Left renal pelvis (tissue), 4 donors: Measurements from ENCODE around the gene CDC27. TPM values are rescaled to one million over a fixed set of nuclear protein-coding genes. Genes with fewer than 3 reads are reported as not detected.
"Not testable (repeated sequence)": the region's sequence is repeated elsewhere in the genome, so short reads cannot be mapped to it uniquely, and the experiment has no call there.

Experiments
- DNase-seq, 4 donors: peaks; one replicate each; pipeline ENCODE4 v3.0.0-alpha.2; 2013; ENCODE audit warnings: low read depth in 4 of 4, low spot score in 3 of 4
- polyA plus RNA-seq, 4 donors: library from polyadenylated mRNA; unstranded; fragments of 120-200 nt; gene quantifications; one replicate each; pipeline ENCODE4 v1.2.1, GENCODE V29; 2013; ENCODE audit not compliant: insufficient read length in 4 of 4

CDC27 gene
- polyA plus RNA-seq, 4 donors, result 48.3 to 68.1 (median 59.7) TPM

DNA sequence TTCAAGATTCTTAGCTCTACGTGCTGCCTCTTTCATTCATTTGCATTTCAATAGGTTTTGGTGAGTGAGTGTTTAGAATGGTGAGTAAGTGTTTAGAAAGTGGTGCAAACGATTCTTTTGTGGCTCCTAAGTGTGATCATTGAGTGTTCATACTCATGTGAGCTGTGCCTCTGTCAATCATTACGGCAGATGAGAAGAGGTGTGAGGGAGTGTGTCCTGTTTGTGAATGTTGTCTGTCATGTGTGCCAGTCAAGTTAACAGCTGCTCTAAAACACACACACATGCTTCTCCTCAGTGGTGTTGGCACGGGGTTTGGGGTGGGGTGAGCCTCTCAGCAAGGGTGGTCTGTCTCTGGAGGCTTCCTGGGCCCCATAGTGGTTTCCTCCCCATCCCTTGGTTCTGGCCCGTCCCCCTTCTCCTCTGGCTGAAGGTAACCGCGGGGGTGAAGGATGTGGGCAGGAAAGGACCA is 31.5 kb upstream of the CDC27 start:
- DNase-seq, result no peak

DNA sequence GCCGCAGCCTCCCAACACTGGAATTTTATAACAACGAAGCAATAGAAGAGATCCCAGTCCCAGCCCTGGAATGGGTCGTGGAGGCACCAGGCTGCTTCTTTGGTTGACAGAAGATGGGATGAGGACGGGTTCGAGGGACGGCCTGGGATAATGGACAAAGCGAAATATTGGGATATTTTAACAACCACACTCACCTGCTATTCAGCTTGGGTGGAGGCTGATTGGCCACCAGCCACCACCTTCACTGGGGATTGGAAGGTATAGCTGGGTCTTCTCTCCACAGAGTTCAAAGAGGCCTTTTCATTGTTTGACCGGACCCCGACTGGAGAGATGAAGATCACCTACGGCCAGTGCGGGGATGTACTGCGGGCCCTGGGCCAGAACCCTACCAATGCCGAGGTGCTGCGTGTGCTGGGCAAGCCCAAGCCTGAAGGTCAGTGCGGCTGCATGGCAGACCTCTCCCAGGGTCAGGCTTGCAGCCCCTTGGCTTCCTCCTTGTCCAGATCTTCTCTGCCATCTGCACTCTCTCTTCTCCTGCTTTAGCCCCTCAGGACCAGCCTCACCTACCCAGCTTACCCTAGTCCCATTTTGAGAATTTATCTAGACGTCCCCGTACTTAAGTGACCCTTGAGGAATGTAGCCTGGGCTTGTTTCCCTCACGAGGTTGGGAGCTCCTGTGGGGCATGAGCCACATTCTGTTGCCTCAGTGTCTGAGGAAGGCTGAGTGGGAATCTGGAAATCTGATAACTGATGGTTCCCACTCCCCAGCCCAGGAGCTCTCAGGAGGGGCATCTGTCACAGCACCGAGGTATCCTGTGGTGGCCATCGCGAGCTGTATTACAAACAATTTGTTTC is 30.8 kb upstream of the CDC27 start:
- no peak for DNase-seq

DNA sequence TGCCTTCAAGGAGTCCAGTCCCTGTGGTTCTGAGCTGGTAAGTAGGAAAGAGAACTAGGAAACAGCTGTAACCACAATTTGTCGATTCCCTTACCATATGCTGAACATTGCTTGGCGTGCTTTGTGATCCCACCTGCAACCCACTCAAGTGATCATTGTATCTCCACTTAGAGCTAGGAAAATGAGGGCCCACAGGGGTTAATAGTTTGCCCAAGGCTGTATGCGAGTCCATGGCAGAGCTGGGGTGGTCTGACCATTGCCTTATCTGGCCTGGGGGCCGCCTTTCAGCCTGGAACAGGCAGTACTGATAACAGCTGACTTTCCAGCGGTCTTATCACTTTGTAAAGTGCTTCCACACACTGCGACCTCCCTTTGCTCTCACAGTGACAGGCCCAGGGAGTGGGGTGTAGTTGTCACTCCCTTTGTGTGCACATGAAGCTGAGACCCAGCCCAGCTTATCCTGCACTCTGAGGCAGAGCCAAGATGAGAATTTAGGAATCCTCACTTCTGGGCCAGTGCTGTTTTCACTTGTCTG is 29.9 kb upstream of the CDC27 start:
- no peak for DNase-seq

DNA sequence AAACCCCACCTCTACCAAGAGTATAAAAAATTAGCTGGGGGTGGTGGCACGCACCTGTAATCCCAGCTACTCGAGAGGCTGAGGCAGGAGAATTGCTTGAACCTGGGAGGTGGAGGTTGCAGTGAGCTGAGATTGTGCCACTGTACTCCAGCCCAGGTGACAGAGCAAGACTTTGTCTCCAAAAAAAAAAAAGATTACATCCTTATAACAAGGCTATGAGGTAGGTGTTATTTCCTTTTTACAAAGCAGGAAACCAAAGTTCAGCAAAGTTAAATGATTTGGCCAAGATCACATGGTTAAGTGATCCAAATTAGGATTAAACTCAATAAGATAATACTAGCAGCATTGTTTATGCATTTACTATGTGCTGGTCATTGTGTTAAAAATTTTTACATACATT is 28.2 kb upstream of the CDC27 start:
- not testable (repeated sequence) for DNase-seq

DNA sequence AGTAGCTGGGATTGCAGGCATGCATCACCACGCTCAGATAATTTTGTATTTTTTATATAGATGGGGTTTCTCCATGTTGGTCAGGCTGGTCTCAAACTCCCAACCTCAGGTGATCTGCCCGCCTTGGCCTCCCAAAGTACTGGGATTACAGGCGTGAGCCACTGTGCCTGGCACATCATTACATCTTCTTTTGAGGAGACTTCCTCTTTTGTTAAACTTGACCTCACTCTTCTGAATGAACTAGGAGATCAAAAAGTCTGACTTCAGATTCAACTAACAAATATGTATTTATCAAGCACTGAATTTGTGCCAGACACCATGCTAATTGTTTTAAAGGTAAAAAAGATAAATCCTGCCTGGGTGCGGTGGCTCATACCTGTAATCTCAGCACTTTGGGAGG is 27.7 kb upstream of the CDC27 start:
- DNase-seq, result not testable (repeated sequence)

DNA sequence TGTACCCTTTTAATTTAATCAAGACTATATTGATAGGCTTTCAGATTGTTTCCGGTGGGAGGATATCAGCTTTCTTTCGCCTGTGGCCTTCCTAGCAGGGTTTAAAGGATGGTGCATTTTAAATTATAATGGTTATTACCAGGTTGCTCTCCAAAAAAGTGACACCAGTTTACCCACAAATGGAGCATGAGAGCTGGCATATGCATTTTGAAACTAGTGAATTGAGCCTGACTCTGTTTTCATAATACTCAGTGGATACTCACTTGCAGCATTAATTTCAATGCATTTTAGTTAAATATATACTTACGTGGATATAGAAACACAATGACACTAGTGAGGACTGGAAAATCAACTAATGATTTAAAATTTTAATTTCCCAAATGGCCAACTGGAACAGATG is 25.8 kb upstream of the CDC27 start:
- no peak for DNase-seq

DNA sequence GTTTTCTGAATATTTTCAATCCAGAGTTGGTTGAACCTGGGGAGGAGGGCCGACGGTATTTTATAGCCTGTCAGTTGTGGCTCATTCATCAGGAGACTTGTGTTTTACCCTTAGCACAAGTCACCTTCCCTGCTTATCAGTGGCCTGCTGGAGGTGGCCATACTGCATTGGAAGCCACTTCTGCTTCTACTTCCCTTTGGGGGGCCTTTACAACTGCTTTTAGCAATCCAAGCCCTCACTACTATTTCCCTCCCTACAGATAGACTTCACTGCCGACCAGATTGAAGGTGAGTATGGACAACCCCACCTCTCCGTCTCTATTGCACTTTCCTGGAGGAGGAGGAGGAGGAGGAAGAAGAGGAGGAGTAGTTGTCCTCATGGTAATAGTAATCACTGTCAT is 24.4 kb upstream of the CDC27 start:
- no peak for DNase-seq

DNA sequence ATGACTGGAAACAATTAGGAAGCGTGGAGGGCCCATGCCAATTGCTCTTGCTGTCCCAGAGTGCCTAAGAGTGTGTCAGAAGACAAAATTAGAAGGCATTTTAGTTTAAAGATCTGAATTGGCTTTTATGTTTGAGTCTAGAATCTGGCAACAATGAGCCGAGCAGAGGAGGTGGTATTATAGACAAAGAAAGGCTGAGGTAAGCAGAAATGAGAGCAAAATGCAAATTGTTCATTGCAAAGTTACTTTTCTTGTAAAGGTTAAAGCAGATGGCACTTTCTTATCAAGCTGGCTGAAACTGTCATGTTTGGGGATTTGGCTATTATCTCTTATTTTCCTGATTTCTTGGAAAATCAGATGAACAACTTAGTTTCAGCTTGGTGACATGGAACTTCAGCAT is 23.4 kb upstream of the CDC27 start:
- no peak for DNase-seq

DNA sequence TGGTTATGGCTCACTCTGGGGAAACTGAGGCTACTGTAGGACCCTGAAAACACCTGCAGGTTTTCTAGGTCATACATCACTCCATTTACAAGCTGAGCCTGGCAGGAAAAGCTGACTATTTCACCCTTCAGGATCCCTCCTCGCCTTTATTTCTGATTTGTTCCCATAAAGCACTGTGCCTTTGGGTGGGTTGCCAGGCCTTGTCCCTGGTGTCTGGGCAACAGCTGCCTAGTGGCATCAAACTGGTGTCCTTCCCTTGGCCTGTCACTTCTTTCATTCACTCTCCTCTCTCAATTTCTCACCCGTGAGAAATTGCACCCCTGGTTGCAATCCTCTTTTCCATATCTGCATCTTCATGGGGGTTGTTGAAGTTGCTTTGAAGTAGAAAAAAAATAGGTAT is 21.7 kb upstream of the CDC27 start:
- no peak for DNase-seq

DNA sequence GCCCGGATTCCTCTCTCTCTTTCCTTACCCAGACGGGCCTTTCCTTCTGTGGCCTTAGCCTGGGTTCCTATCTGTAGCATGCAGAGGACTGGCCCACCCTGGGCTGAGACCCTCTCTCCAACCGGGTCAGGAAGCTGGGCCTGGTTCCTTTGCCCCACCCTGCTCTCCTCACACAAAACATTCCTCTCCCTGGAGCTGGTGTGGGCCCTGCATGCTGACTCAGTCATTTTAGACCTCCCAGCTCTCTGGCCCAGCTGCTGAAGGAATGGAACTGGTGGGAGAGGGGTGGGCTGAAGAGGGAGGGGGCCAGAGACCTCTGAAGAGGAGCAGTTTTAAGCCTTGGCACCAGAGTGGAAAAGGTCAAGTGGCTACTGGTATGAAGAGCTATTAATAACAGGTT is 21.0 kb upstream of the CDC27 start:
- no peak for DNase-seq

DNA sequence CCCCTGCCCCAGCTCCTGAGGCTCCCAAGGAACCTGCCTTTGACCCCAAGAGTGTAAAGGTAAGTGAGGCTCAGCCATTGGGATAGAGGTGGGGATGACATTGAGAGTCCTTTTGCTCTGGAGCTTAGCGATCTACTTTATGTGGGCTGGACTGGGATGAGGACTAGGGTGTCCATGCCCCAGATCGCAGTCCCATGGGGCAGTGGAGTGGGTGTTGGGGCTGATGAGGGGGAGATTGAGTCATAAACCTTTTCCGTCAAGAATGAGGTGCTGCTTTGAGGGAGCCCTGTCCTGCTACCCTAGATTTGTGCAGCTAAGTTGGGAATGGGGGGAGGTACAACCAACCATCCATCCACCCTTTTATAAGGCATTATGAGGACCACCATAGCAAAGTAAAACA is 20.4 kb upstream of the CDC27 start:
- no peak for DNase-seq

DNA sequence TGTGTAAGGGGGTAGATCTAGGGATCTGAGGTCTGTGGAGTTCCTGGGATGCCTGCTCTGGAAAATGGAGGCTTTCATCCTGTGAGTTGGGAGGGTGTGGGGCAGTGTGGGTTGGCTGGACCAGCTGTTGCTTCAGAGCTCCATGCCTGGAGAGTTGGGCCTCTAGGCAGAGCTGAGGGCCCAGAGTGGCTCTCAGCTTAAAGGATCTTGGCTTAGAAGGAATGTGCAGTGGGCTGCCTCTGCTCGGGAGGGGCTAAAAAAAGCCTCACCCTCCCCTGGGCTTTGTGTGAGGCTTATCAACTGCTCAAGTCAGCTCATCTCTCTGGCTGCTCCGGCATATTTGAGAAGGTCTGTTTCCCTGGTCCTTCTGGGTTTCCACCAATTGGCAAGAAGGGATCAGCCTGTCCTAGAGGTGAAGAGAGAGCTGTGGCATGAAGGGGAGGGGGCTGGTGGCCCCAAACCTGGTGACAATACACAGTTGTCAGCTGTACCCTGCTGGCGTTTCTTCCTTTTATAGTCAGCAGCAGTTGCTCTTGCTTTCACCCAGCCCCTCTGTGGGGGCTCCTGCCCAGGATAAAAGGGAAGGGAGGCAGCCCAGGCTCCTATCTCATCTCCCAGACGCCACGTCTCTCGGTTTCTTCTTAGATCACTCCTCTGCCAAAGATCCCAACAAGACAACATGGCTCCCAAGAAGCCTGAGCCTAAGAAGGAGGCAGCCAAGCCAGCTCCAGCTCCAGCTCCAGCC is 19.8 kb upstream of the CDC27 start, which contains the start of gene MYL4:
Gene MYL4, plus strand, starts transcription at position 605 of the 745 bp plus-strand sequence. Its CDS starts 75 bp downstream, at position 680.
- no peak for DNase-seq

DNA sequence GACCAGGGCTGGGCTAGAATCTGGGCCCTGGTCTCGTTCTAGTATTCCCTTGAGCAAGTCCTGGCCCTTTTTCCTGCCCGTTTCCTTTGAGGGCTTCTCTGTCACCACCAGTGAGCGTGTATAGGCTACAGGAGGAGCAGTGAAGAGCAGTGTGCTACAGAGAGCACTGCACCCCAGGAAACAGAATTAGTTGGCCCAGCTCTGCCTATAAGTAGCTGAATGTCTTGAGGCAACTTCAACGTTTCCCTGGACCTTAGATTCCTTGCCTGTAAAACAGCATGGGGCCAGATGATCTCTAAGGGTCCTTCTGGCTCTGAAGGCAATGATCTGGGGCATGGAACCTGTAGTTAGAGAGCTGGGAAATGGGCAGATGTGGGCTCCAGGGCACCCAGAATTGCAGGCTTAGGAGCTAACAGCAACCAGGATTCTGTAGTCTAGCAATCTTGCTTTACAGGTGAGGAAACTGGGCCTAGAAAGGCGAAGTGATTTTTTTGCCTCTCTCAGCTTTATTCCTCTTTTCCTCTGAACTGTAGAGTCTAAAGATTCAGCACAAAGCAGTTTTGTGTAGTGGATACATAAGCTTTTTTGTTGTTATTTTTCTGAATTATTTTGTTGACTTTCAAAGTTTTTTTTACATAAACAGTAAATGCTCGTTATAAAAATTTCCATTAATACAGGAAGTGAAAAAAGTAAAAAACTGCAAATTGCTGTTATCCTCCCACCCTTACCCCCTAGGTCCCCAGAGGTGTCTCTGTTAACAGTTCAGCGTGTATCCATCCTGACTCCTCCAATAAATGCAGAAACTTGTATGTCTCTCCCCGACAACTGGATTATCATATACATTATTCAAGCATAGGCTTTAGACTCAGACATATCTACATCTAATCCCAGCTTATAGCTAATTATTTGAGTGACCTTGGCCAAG is 18.3 kb upstream of the CDC27 start:
- no peak for DNase-seq

DNA sequence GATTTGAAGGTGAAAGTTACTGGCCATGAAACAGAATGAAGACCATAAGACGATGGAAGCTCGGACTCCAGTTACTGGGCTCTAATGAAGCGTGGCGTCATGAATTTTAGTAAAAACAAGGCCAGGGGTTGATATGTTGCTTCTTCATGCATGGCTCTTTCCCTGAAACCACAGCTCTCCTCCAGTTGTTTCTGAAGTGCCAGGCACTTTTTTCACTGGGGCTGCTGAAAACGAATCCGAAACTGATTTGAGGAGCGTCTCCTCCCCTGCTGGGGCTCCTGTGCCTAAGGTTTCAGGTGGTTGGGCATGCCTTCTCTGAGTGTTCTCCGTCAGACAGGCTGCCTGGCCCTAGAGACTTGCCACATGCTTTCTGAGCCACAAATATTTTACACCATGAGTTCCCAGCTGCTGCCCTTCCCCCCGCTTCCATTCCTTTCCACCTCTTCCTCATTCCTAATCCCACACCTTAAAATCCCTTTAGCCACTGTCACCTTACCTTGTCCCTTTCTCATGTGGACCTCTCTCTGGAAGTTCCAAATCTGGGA is 16.4 kb upstream of the CDC27 start:
- DNase-seq, result peak in 1 of 4 donors; percentile 51

DNA sequence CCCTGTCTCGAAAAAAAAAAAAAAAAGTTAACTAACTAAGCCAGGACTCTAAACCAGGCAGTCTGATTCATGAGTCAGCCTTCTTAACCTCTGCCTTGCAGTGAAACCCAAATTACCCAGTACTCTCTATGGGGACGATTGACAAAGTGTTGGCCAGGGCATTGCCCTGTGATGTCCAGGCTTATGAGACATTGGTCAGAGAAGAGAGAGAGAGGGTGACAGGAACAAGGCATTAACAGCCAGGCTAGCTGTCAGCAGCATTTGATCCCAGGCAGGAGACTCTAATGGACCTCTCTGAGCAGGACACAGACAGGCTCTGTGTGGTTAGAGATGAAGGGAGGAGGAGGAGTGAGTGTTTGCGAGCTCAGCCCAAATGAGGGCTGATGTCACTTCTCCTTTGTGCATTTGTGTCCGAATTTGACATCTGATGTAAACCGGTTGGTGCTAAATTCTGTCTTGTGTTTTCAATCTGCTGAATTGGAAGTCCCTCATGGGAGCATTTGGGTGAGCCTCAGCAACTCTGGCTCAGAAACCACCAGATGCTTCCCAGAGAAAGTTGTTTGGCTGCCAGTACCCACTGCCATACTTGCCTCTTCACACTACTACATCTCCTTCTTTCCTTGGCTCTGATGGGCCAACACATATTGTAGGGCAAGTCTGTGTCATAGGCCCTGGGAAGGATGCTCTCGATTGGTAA is 15.8 kb upstream of the CDC27 start:
- no peak for DNase-seq

DNA sequence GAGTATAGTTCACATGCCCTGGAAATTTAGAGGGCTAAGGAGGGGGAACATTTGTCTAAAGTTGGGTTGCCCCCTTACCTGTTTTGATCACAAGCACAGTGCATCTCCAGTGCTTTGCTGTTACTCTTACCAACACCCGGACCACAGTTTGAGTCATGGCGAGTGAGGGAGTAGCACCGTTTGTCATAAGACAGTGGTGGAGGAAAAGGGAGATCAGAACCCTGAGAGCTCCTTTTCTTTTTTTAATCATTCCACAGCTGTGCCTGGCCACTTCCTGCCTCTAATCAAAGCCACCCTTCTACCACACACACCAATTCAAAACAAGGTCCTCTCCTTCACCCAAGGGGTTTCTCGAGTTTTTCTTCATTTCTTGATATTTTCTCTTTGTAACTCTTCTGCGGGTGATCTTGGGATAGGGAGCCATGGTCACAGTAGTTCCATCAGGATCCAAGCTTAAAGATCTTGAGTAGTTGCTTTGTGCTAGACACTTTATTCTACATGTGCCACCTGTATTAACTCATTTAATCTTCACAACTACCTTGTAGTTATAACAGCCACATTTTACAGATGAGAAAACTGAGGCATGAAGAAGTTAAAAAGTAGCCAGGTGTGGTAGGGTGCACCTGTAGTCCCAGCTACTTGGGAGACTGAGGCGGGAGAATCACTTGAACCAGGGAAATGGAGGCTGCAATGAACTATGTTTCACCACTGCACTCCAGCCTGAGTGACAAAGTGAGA is 15.1 kb upstream of the CDC27 start:
- no peak for DNase-seq

DNA sequence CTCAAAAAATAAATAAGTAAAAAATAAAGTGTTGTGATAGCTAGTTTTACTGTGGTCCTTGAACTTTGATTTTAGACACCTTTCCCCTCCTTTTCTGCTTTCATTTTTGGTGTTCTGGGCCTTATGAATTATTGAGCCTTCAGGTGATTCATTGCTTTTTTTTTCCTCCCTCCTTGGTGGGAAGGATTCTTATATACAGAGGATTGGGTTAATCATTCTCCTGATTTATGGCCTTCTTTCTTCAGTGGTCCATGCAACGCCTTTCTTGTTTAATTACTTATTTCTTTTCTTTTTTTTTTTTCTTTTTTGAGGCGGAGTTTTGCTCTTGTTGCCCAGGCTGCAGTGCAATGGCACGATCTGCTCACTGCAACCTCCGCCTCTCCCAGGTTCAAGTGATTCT is 12.1 kb upstream of the CDC27 start:
- peak in 1 of 4 donors; percentile 44 for DNase-seq

DNA sequence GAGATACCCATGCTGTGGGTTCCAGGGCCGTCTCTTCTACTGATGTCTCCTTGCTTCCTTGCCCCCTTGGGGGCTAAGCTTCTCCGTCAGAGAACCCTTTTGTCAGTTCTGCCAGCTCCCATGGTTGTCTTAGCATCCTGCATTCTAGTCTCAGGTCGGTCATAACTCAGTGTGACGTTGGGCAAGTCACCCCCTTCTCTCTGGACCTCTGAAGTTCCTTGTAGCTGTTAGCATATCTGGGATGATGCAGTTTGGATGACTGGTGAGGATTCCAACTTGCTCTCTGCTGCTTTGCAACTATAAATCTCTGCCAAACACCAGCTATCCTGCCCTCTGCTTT is 11.2 kb upstream of the CDC27 start:
- DNase-seq, result no peak
